GM19025 (cell line): ENCODE data around the gene ELP4.
A peak's percentile ranks its signal among the peaks of the same experiment; 100 is the strongest.
"Not testable (repeated sequence)": the region's sequence is repeated elsewhere in the genome, so short reads cannot be mapped to it uniquely, and the experiment has no call there.

ENCODE experiments used
- ATAC-seq: cut with Tn5 transposase; IDR thresholded peaks from one replicate; pipeline ENCODE4 v1.9.1; 2021; ENCODE audit warnings: mild to moderate bottlenecking, low read depth, moderate library complexity; ENCODE audit not compliant: unreplicated experiment

Gene ELP4

DNA sequence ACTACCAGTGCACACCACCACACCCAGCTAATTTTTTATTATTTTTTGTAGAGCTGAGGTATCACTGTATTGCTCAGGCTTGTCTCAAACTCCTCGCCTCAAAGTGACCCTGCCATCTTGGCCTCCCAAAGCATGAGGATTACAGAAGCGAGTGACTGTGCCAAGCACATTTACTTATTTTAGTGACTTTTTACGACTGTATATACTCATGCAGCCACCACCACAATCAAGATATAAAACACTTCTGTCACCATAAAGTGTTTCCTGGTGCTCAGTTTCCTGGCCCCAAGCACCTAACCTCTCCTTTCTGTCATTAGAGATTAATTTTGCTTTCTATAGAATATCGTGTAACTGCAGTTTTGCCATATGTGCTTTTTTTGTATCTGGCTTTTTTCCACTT, 25.9 kb downstream of the ELP4 start:
- ATAC-seq = no peak

- ATAC-seq = no peak
These were observed 33.3 kb downstream of the ELP4 start for GRCh38 chr11:31542862-31543261.

GRCh38 chr11:31555938-31556337, 46.4 kb downstream of the ELP4 start:
- ATAC-seq = no peak

DNA sequence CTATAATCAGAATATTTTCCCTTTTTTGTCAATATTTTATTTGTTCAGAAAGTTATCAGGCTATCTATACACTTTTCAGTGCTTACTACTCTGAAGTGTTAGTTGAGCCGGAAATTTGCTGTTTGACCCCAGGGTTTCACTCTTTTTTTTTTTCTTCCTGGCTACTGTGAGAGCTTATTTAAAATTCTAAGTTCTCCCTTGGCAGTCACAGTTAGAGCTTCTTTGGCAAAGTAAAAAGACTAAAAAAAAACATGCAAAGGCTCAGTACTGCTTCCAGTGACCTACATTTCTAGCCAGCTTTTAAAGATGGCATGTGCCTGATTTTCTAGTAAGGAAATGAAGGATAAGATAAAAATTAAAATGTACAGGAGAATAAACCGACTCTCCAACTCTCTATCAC, 48.4 kb downstream of the ELP4 start:
- no peak for ATAC-seq

GRCh38 chr11:31560842-31561476, 51.4 kb downstream of the ELP4 start:
- ATAC-seq = no peak

GRCh38 chr11:31564517-31564916, 55.0 kb downstream of the ELP4 start:
- not testable (repeated sequence) for ATAC-seq

DNA sequence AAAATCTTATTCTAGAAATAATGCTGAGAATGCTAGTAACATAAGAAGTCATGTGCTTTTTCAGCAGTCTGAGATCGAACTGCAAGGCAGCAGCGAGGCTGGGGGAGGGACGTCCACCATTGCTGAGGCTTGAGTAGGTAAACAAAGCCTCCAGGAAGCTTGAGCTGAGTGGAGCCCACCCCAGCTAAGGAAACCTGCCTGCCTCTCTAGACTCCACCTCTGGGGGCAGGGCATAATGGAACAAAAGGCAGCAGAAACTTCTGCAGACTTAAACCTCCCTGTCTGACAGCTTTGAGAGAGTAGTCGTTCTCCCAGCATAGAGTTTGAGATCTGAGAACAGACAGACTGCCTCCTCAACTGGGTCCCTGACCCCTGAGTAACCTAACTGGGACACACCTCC, 64.6 kb downstream of the ELP4 start:
- not testable (repeated sequence) for ATAC-seq

DNA sequence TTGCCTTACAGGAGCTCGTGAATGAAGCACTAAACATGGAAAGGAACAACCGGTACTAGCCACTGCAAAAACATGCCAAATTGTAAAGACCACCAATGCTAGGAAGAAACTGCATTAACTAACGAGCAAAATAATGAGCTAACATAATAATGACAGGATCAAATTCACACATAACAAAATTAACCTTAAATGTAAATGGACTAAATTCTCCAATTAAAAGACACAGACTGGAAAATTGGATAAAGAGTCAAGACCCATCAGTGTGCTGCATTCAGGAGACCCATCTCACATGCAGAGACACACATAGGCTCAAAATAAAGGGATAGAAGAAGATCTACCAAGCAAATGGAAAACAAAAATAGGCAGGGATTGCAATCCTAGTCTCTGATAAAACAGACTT, 66.2 kb downstream of the ELP4 start:
- ATAC-seq = not testable (repeated sequence)

DNA sequence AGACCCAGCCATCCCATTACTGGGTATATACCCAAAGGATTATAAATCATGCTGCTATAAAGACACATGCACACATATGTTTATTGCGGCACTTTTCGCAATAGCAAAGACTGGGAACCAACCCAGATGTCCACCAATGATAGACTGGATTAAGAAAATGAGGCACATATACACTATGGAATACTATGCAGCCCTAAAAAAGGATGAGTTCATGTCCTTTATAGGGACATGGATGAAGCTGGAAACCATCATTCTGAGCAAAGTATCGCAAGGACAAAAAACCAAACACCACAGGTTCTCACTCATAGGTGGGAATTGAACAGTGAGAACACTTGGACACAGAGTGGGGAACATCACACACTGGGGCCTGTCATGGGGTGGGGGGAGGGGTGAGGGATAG, 69.8 kb downstream of the ELP4 start:
- ATAC-seq = not testable (repeated sequence)

DNA sequence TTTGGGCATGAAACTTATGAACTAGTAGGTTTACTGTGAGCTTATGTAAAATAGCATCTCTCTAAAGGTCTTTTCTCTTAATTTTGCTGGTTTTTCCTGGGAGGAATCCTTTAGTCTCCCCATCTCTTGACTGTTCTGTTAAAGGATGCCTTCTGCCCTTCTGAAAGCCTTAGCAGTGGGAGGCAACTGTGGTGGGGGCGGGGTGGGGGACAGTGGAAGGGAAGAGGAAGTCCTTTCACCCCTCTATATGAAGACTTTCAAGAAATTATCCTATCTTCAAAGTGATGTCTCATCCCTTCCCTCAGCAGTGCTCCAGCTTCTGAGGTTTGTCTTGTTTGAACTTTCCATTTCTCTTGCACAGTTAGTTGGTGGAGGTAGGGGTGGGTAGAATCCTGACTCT, 73.1 kb downstream of the ELP4 start:
- ATAC-seq = no peak

DNA sequence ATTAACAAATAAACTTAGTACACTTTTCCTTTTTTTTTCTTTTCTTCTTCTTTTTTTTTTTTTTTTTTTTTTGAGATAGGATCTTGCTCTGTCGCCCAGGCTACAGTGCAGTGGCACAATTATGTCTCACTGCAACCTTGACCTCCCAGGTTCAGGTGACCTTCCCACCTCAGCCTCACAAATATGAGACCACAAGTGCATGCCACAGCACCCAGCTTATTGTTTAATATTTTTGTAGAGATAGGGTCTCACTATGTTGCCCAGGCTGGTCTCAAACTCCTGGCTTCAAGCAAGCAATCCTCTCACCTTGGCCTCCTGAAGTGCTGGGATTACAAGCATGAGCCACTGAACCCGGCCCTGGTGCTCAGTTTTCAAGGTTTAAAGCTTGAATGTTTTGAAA, 88.9 kb downstream of the ELP4 start:
- no peak for ATAC-seq

- ATAC-seq = no peak
These were observed 92.2 kb downstream of the ELP4 start for GRCh38 chr11:31601635-31602282.

GRCh38 chr11:31606893-31607292, 97.3 kb downstream of the ELP4 start:
- ATAC-seq = no peak

- no peak for ATAC-seq
These were observed 98.3 kb downstream of the ELP4 start for GRCh38 chr11:31607914-31608313.

GRCh38 chr11:31608995-31609394, 99.4 kb downstream of the ELP4 start:
- ATAC-seq = no peak

DNA sequence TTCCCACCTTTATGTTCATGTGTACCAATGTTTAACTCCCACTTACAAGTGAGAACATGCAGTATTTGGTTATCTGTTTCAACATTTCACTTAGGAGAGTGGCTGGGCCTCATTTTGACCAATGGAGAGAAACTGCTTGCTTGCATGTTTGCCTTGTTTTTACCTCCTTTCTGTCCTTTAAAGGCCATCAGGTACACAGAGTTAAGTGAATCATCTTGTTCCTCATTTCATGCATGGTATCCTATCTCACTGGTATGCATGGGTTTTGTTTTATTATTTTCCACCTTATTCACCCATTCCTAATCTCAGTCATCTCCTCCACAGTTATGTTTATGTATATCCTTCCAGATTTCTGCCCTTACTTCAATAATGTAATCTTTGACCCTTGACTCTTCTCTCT, 101.0 kb downstream of the ELP4 start:
- ATAC-seq = no peak

GRCh38 chr11:31617246-31617645, 107.7 kb downstream of the ELP4 start:
- no peak for ATAC-seq

- ATAC-seq = peak; percentile 61
These were observed 110.4 kb downstream of the ELP4 start for GRCh38 chr11:31619980-31620379.

DNA sequence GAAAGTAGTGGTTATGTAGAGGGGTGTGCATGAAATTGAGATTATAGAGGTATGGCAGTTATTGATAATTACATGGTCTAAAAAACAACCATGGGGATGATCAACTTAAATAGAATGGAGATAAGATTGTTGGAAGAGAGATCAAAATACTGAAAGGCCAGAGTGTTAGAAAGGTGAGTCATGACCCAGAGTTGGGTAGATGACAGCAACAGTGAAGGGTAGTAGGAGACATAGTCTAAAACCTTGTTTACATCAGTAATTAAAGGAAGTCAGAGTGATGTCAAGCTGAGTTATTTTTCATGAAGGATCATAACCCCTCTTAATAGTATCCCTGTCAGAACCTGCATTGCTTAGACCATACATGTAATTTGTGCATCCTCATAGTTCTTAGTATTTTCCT, 110.9 kb downstream of the ELP4 start:
- ATAC-seq = peak; percentile 19

- ATAC-seq = no peak
These were observed 116.3 kb downstream of the ELP4 start for GRCh38 chr11:31625868-31626267.

GRCh38 chr11:31628111-31628510, 118.5 kb downstream of the ELP4 start:
- no peak for ATAC-seq

DNA sequence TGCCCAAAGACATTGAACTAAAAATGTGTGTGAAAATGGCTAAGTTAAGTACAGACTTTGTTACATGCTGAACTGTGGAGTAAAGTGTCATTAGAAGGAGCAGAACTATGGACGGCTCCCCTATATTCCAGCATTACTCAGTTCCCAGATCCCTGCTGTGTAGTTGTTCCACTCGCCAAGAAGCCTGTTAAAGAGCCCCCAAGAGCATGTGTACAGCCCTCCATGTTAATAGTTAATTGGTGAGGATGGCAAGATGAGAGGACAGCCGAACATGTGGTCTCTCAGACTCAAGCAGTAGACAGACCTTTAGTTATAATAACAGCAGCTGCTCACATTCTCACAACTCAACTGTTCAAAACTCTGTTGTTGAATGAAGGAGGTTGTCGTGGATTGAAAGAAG, 127.4 kb downstream of the ELP4 start:
- no peak for ATAC-seq
